HCT116 (cell line): ENCODE data around the gene ATP1A1. TPM values are rescaled to one million over a fixed set of nuclear protein-coding genes. Genes with fewer than 3 reads are reported as not detected.

Experiments used
- ATAC-seq: fragments of 200-7000 bp; cut with Tn5 transposase; 2 replicates; pipeline ENCODE4 v1.9.1; 2020; ENCODE audit warnings: mild to moderate bottlenecking, moderate library complexity
- BruUV-seq: library from RNA; stranded (reverse); fragments of 400-500 nt; replicated peaks from 2 replicates; lab custom pipeline; 2021; lab: Mats Ljungman, UMichigan
- CTCF ChIA-PET: fragments of 300-600 bp; sonication (Branson Sonifier 250); formaldehyde crosslinking; loops from one replicate; lab custom pipeline; 2021; ENCODE audit warnings: antibody characterized with exemption; lab: Charles Lee
- POLR2A ChIA-PET: fragments of 300-600, 350-600 bp; sonication (Branson Sonifier 250); formaldehyde crosslinking; loops from one replicate; lab custom pipeline; 2021; ENCODE audit warnings: antibody characterized with exemption; lab: Charles Lee
- RAD21 ChIA-PET, 2 experiments: fragments of 300-600 bp; sonication (Branson Sonifier 250); formaldehyde crosslinking; loops; one replicate each; lab custom pipeline; 2023; ENCODE audit warnings: low total read pairs in 2 of 2; ENCODE audit not compliant: uncharacterized antibody in 2 of 2, unreplicated experiment in 2 of 2, low non-redundant PET in 1 of 2; lab: Charles Lee
- DNase-seq: peaks from one replicate; pipeline ENCODE4 v3.0.0-alpha.2; 2010; ENCODE audit warnings: low read depth, low spot score
- H2AFZ ChIP-seq: fragments of 200-600 bp; shearing (Covaris generic), sonication (generic); 2 replicates; pipeline ENCODE4 v1.6.1; 2017; ENCODE audit warnings: low read depth, mixed run types, mixed read lengths, antibody characterized with exemption, low read length; ENCODE audit not compliant: poor library complexity, severe bottlenecking
- H3K27ac ChIP-seq: 2 replicates; pipeline ENCODE4 v1.5.1; 2012; ENCODE audit warnings: low read depth, low read length
- H3K27me3 ChIP-seq: fragments of 200-600 bp; sonication (generic); 2 replicates; pipeline ENCODE4 v1.6.1; 2016; ENCODE audit warnings: mixed run types, low read length, mixed read lengths; ENCODE audit not compliant: insufficient read depth
- H3K36me3 ChIP-seq, 2 experiments: fragments of 200-500 bp in 1 of 2; fragments of 200-600 bp in 1 of 2; sonication (Bioruptor generic) in 1 of 2; sonication (generic) in 1 of 2; 2 replicates each; pipeline versions ENCODE4 v1.5.1 to v1.6.1; 2014 to 2016; ENCODE audit warnings: low read length in 2 of 2, inconsistent platforms in 1 of 2, mixed read lengths in 1 of 2, mixed run types in 1 of 2; ENCODE audit not compliant: insufficient read depth in 2 of 2, control insufficient read depth in 1 of 2
- H3K4me1 ChIP-seq, 2 experiments: fragments of 200-600 bp in 1 of 2; sonication (generic) in 1 of 2; 2 replicates each; pipeline versions ENCODE4 v1.5.1 to v1.6.1; 2012 to 2017; ENCODE audit warnings: low read length in 2 of 2, inconsistent platforms in 1 of 2, mild to moderate bottlenecking in 1 of 2, mixed read lengths in 1 of 2, mixed run types in 1 of 2, moderate library complexity in 1 of 2; ENCODE audit not compliant: insufficient read depth in 2 of 2, control insufficient read depth in 1 of 2
- H3K4me2 ChIP-seq: fragments of 200-600 bp; sonication (generic); 2 replicates; pipeline ENCODE4 v1.6.1; 2017; ENCODE audit warnings: mixed run types, low read length, mixed read lengths
- H3K4me3 ChIP-seq, 2 experiments: fragments of 200-600 bp in 1 of 2; sonication (generic) in 1 of 2; replicated peaks in 1 of 2; 2 replicates each; pipeline ENCODE4 v1.5.1; 2011 to 2016; ENCODE audit warnings: low read length in 2 of 2, control low read depth in 1 of 2, low read depth in 1 of 2, mild to moderate bottlenecking in 1 of 2, mixed read lengths in 1 of 2, mixed run types in 1 of 2
- H3K79me2 ChIP-seq: fragments of 200-600 bp; sonication (generic); 2 replicates; pipeline ENCODE4 v1.6.1; 2017; ENCODE audit warnings: mild to moderate bottlenecking, mixed run types, low read length, moderate library complexity, mixed read lengths; ENCODE audit not compliant: insufficient read depth
- H3K9ac ChIP-seq: fragments of 200-600 bp; sonication (generic); 2 replicates; pipeline ENCODE4 v1.6.1; 2016; ENCODE audit warnings: low read length, mixed read lengths
- H3K9me2 ChIP-seq: fragments of 200-600 bp; sonication (generic), shearing (Covaris generic); 2 replicates; pipeline ENCODE4 v1.6.1; 2017; ENCODE audit warnings: mixed run types, mild to moderate bottlenecking, moderate library complexity; ENCODE audit not compliant: insufficient read depth
- H3K9me3 ChIP-seq, 2 experiments: fragments of 200-500 bp in 1 of 2; fragments of 200-600 bp in 1 of 2; sonication (Bioruptor generic) in 1 of 2; sonication (generic) in 1 of 2; 2 replicates each; pipeline ENCODE4 v1.6.1; 2014 to 2017; ENCODE audit warnings: low read length in 2 of 2, mixed read lengths in 2 of 2, inconsistent platforms in 1 of 2, low read depth in 1 of 2, mild to moderate bottlenecking in 1 of 2, mixed run types in 1 of 2, moderate library complexity in 1 of 2; ENCODE audit not compliant: control insufficient read depth in 1 of 2, insufficient read depth in 1 of 2
- H4K20me1 ChIP-seq: fragments of 200-600 bp; sonication (generic), shearing (Covaris generic); 2 replicates; pipeline ENCODE4 v1.6.1; 2017; ENCODE audit warnings: mixed run types, mild to moderate bottlenecking, moderate library complexity; ENCODE audit not compliant: insufficient read depth
- ATF3 ChIP-seq: IDR thresholded peaks from 2 replicates; pipeline ENCODE4 v1.6.1; 2012
- CBX3 ChIP-seq: IDR thresholded peaks from 2 replicates; pipeline ENCODE4 v1.6.1; 2012; ENCODE audit warnings: low read depth
- CEBPB ChIP-seq: IDR thresholded peaks from 2 replicates; pipeline ENCODE4 v1.6.1; 2012; ENCODE audit warnings: low read depth
- EGR1 ChIP-seq: IDR thresholded peaks from 2 replicates; pipeline ENCODE4 v1.6.1; 2012; ENCODE audit warnings: low read depth
- ELF1 ChIP-seq: IDR thresholded peaks from 2 replicates; pipeline ENCODE4 v1.6.1; 2012; ENCODE audit warnings: low read depth, borderline replicate concordance
- EZH2 ChIP-seq: fragments of 200-600 bp; sonication (generic); IDR thresholded peaks from 2 replicates; pipeline ENCODE4 v1.6.1; 2017; ENCODE audit warnings: antibody characterized with exemption, mixed run types
- FOSL1 ChIP-seq: IDR thresholded peaks from 2 replicates; pipeline ENCODE4 v1.6.1; 2012; ENCODE audit warnings: low read depth
- JUND ChIP-seq: IDR thresholded peaks from 2 replicates; pipeline ENCODE4 v1.6.1; 2012
- MAX ChIP-seq: IDR thresholded peaks from 2 replicates; pipeline ENCODE4 v1.6.1; 2012
- POLR2A ChIP-seq: IDR thresholded peaks from 2 replicates; pipeline ENCODE4 v1.7.0; 2011; ENCODE audit warnings: borderline replicate concordance; ENCODE audit not compliant: insufficient read depth, insufficient read length; ENCODE audit errors: extremely low read depth
- POLR2AphosphoS5 ChIP-seq: IDR thresholded peaks from 2 replicates; pipeline ENCODE4 v1.6.1; 2011; ENCODE audit warnings: mild to moderate bottlenecking, low read depth, low read length, moderate library complexity
- RAD21 ChIP-seq: IDR thresholded peaks from 2 replicates; pipeline ENCODE4 v1.6.1; 2012; ENCODE audit warnings: low read depth, mild to moderate bottlenecking
- REST ChIP-seq: IDR thresholded peaks from 2 replicates; pipeline ENCODE4 v1.6.1; 2012; ENCODE audit warnings: low read depth
- SP1 ChIP-seq: IDR thresholded peaks from 2 replicates; pipeline ENCODE4 v1.6.1; 2012; ENCODE audit warnings: low read depth
- SRF ChIP-seq: IDR thresholded peaks from 2 replicates; pipeline ENCODE4 v1.6.1; 2012; ENCODE audit warnings: low read depth
- TCF7L2 ChIP-seq: IDR thresholded peaks from 2 replicates; pipeline ENCODE4 v1.7.0; 2011; ENCODE audit warnings: borderline replicate concordance, inconsistent platforms; ENCODE audit not compliant: insufficient read depth, insufficient read length; ENCODE audit errors: extremely low read depth
- YY1 ChIP-seq: IDR thresholded peaks from 2 replicates; pipeline ENCODE4 v1.6.1; 2011; ENCODE audit warnings: low read length, low read depth, moderate library complexity, mild to moderate bottlenecking; ENCODE audit not compliant: insufficient replicate concordance; ENCODE audit errors: extremely low read depth
- ZBTB33 ChIP-seq: IDR thresholded peaks from 2 replicates; pipeline ENCODE4 v1.6.1; 2011; ENCODE audit warnings: mild to moderate bottlenecking, low read length, moderate library complexity; ENCODE audit not compliant: insufficient replicate concordance; ENCODE audit errors: extremely low read depth
- ZNF274 ChIP-seq: fragments of 200-500 bp; sonication (Bioruptor generic); IDR thresholded peaks from 2 replicates; pipeline ENCODE4 v1.6.1; 2014; ENCODE audit warnings: mild to moderate bottlenecking, low read depth, low read length, inconsistent platforms
- intact Hi-C: fragments of 100-400 bp; cut with micrococcal nuclease; formaldehyde crosslinking; loops from 2 replicates; pipeline ENCODE4 v1.10.0; 2022
- total RNA-seq: library from RNA; stranded (reverse); gene quantifications from one replicate; pipeline ENCODE4 v1.2.1, GENCODE V29; 2021; ENCODE audit not compliant: unreplicated experiment

ATP1A1 gene
- total RNA-seq, 1 experiment from 2014 or later, result 290 TPM

- Histone ChIP-seq H3K9me3 (no peaks in the 10 kb centered on the region), H3K9me2 (no peaks in the 10 kb centered on the region), H3K79me2 (peaks cover 40% of the 10 kb centered on the region), H3K36me3 (no peaks in the 10 kb centered on the region), H4K20me1 (peaks cover 6% of the 10 kb centered on the region; the same call in 1 of the 2 replicates), H2AFZ (no peak overlapping the region), H3K27me3 (no peaks in the 10 kb centered on the region), H3K4me2 (peak overlapping the region; percentile 97), H3K9ac (peak overlapping the region; percentile 90), H3K4me1 (peaks cover 32 to 41% of the 10 kb centered on the region in 2 experiments), H3K4me3 (peak overlapping the region; percentile 68 to 81), H3K27ac (no peak overlapping the region; the same call in 1 of the 2 replicates)
- RAD21 ChIA-PET, result no interaction called here
- intact Hi-C loops, result no loop called here
- no TSS peak for BruUV-seq
- no peak for DNase-seq
- ATAC-seq, result no peak
- POLR2A ChIA-PET, result interaction anchor here (1.0 kb wide), 1 partner anchor 163 kb away, joined by 3 read pairs; no protein-coding TSS in a partner anchor
- TF ChIP-seq SP1, result no peak
- no peak for TF ChIP-seq EZH2
- no peak for TF ChIP-seq CBX3
- no peak for TF ChIP-seq SRF
- no peak for TF ChIP-seq TCF7L2
- TF ChIP-seq ELF1, result no peak
- no peak for TF ChIP-seq POLR2A
- TF ChIP-seq REST, result no peak
- no peak for TF ChIP-seq YY1
- TF ChIP-seq CEBPB, result no peak
- no peak for TF ChIP-seq ZNF274
- no peak for TF ChIP-seq RAD21
- TF ChIP-seq JUND, result no peak
- TF ChIP-seq ZBTB33, result no peak
- no peak for TF ChIP-seq MAX
- no peak for TF ChIP-seq FOSL1
- no peak for TF ChIP-seq POLR2AphosphoS5
- TF ChIP-seq ATF3, result no peak
- no peak for TF ChIP-seq EGR1
- CTCF ChIA-PET, result interaction anchor here (1.5 kb wide), 1 partner anchor 233 kb away, joined by 3 read pairs; no protein-coding TSS in a partner anchor
These were observed 853 bp upstream of the ATP1A1 start for GRCh38 chr1:116372191-116372590.
